GM10266 (cell line): ENCODE data around the gene PDLIM1.

ENCODE experiments used
- DNase-seq: peaks from one replicate; pipeline ENCODE4 v3.0.0; 2012; ENCODE audit errors: extremely low spot score
- TF ChIP-seq, protein P1 (sequence below): IDR thresholded peaks from 2 replicates; pipeline ENCODE4 v1.5.1; 2012; ENCODE audit warnings: mild to moderate bottlenecking, low read depth; ENCODE audit not compliant: control insufficient read depth, insufficient read depth; ENCODE audit errors: missing control alignments

PDLIM1 gene

DNA sequence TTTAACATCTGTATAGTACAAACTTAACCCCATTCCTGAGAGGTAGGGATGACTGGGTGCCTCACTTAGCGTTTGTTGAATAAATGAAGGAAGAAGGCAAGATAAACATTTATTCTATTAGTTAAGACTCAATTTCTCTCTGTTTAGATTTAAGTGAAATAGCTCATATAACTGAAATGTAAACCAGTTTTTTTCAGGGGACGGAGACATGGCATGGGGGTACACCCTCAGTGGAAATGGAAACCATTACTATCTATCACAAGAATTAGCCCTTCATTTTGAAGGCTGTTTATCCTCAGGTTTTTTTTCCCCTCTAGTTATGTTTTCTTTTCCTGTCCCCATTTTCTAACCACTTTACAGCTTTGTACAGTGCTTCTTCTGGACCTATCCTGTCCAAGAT, 35.6 kb upstream of the PDLIM1 start:
- TF ChIP-seq, protein P1, sequence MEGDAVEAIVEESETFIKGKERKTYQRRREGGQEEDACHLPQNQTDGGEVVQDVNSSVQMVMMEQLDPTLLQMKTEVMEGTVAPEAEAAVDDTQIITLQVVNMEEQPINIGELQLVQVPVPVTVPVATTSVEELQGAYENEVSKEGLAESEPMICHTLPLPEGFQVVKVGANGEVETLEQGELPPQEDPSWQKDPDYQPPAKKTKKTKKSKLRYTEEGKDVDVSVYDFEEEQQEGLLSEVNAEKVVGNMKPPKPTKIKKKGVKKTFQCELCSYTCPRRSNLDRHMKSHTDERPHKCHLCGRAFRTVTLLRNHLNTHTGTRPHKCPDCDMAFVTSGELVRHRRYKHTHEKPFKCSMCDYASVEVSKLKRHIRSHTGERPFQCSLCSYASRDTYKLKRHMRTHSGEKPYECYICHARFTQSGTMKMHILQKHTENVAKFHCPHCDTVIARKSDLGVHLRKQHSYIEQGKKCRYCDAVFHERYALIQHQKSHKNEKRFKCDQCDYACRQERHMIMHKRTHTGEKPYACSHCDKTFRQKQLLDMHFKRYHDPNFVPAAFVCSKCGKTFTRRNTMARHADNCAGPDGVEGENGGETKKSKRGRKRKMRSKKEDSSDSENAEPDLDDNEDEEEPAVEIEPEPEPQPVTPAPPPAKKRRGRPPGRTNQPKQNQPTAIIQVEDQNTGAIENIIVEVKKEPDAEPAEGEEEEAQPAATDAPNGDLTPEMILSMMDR, result no peak
- no peak for DNase-seq

DNA sequence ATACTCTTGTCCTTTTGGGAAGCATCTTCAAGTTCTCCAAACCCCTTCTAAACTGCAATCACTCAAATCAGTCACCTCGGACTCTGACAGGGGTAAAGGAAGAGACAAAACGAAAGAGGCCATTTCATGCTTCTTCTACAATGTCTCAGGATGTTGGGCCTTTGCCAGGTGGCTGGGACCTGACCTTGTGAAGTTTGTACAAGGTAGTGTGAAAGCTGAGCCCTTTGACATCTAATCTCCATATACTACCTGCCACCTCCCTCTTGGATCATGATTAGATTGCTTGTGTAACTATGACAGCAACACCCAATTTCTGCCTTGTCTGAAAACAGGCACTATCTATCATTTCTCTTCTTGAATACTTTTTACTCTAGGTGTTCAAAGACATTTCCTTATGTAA, 35.1 kb upstream of the PDLIM1 start:
- TF ChIP-seq, protein P1, result no peak
- DNase-seq, result no peak

DNA sequence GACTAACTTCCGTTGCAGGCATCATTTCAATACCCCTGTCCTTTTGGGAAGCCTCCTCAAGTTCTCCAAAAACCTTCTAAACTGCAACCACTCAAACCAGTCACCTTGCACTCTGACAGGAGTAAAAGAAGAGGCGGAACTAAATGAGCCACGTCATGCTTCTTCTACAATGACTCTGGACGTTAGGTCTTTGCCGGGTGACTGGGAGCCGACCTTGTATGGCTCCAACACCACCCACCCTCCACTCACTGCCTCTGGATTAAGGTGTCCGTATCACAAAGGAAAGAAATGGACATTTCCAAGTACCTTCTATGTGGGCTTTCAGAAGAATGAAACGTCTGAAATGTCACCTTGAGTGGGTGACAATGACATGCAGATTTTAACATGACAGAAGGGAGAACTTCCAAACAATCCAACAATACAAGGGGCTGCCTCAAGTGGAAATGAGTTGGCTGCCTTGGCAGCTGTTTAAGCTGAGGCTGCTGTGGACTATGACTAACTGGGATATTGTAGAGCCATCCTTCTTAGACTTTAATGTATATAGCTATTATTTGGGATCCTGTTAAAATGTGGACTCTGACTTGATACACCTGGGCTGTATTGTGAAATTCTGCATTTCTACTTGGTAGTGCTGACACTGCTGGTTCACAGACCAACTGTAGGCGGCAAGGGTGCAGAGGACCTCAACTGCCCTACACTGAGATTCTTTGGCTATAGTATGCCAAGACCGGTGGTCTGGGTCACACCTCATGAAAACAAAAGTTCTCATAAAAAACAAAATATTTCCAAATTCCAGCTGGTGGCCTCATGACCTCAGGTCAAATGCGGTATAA, 33.8 kb upstream of the PDLIM1 start:
- no peak for DNase-seq

DNA sequence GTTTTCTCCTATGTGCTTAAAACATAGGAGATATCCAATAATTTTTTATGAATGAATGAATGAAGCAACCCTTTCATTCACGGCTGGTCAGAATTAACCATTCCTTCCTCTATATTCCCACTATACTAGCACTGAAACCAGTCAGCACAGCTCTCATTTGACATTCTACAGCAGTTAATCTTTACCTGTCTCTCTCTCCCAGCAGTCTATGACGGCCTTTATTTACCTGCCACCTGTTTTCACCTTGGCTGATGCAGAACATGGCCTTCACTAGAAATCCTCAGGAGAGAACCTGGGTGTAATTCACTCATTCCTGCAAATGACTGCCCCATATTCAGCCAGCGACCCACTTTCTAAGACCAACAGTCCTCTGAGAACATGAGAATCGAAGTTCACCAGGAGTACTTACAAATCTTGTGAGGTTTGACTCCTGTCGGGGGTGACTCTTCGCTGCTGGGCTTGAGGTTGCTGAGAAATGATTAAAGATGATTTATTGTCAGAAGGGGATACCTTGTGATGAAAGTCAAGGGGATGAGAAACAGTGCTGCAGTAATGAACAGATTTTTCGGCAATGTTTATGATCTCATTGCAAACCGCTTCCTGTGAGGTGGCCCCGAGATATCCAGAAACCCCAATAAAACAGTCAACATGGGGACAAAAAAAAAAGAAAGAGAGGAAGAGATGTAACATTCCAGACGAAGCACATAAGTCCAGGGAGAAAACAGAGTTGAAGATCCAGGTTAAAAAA, 30.9 kb upstream of the PDLIM1 start:
- TF ChIP-seq, protein P1, result no peak
- no peak for DNase-seq

More for the DNA sequence above, 33.8 kb upstream of the PDLIM1 start:
- TF ChIP-seq, protein P1, result no peak

DNA sequence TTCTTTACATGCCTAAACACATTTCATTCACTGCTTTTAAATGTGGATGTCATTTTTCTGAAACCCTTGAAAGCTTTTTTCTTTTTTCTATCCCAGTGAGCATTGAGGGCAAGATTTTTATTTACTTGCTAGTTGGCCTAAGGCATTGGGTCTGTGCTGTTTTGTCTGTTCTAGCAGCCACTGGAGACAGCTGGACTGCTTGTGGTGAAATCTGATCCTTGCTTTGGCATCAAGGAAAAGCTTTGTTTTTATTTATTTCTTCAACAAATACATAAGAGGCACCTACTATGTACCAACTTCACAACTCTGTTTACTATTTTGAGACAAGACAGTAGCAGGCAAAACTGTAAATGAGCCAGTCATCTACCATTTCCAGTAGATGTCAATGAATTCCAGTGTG, 28.4 kb upstream of the PDLIM1 start:
- TF ChIP-seq, protein P1, result no peak
- DNase-seq, result no peak

DNA sequence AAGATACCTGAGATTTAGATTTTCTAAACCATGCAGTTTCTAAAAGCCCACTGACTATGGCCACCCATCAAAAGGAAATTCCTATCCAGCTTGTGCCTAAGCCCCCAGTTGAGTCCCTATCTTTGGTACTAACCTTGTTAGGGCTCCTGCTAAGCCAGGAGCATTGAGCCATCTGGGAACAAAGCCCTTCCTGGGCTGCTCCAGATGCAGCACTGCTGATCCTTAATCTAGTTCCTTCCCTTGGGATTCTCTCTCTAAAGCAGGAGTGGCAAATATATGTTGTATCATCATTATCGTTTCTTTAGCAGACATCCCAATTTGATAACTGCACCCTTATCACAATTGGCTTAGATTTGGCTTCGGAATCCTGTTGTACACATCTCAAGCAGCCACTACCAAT, 24.7 kb upstream of the PDLIM1 start:
- TF ChIP-seq, protein P1, result no peak
- DNase-seq, result no peak
